HCT116 (cell line): ENCODE results near the gene TCF12. TPM values are rescaled to one million over a fixed set of nuclear protein-coding genes. Genes with fewer than 3 reads are reported as not detected.

ENCODE experiments used
- ATAC-seq: fragments of 200-7000 bp; cut with Tn5 transposase; 2 replicates; pipeline ENCODE4 v1.9.1; 2020; ENCODE audit warnings: mild to moderate bottlenecking, moderate library complexity
- BruUV-seq: library from RNA; stranded (reverse); fragments of 400-500 nt; replicated peaks from 2 replicates; lab custom pipeline; 2021; lab: Mats Ljungman, UMichigan
- CTCF ChIA-PET: fragments of 300-600 bp; sonication (Branson Sonifier 250); formaldehyde crosslinking; loops from one replicate; lab custom pipeline; 2021; ENCODE audit warnings: antibody characterized with exemption; lab: Charles Lee
- POLR2A ChIA-PET: fragments of 300-600, 350-600 bp; sonication (Branson Sonifier 250); formaldehyde crosslinking; loops from one replicate; lab custom pipeline; 2021; ENCODE audit warnings: antibody characterized with exemption; lab: Charles Lee
- RAD21 ChIA-PET, 2 experiments: fragments of 300-600 bp; sonication (Branson Sonifier 250); formaldehyde crosslinking; loops; one replicate each; lab custom pipeline; 2023; ENCODE audit warnings: low total read pairs in 2 of 2; ENCODE audit not compliant: uncharacterized antibody in 2 of 2, unreplicated experiment in 2 of 2, low non-redundant PET in 1 of 2; lab: Charles Lee
- DNase-seq: peaks from one replicate; pipeline ENCODE4 v3.0.0-alpha.2; 2010; ENCODE audit warnings: low read depth, low spot score
- H2AFZ ChIP-seq: fragments of 200-600 bp; shearing (Covaris generic), sonication (generic); 2 replicates; pipeline ENCODE4 v1.6.1; 2017; ENCODE audit warnings: low read depth, mixed run types, mixed read lengths, antibody characterized with exemption, low read length; ENCODE audit not compliant: poor library complexity, severe bottlenecking
- H3K27ac ChIP-seq: 2 replicates; pipeline ENCODE4 v1.5.1; 2012; ENCODE audit warnings: low read depth, low read length
- H3K27me3 ChIP-seq: fragments of 200-600 bp; sonication (generic); 2 replicates; pipeline ENCODE4 v1.6.1; 2016; ENCODE audit warnings: mixed run types, low read length, mixed read lengths; ENCODE audit not compliant: insufficient read depth
- H3K36me3 ChIP-seq, 2 experiments: fragments of 200-500 bp in 1 of 2; fragments of 200-600 bp in 1 of 2; sonication (Bioruptor generic) in 1 of 2; sonication (generic) in 1 of 2; 2 replicates each; pipeline versions ENCODE4 v1.5.1 to v1.6.1; 2014 to 2016; ENCODE audit warnings: low read length in 2 of 2, inconsistent platforms in 1 of 2, mixed read lengths in 1 of 2, mixed run types in 1 of 2; ENCODE audit not compliant: insufficient read depth in 2 of 2, control insufficient read depth in 1 of 2
- H3K4me1 ChIP-seq, 2 experiments: fragments of 200-600 bp in 1 of 2; sonication (generic) in 1 of 2; 2 replicates each; pipeline versions ENCODE4 v1.5.1 to v1.6.1; 2012 to 2017; ENCODE audit warnings: low read length in 2 of 2, inconsistent platforms in 1 of 2, mild to moderate bottlenecking in 1 of 2, mixed read lengths in 1 of 2, mixed run types in 1 of 2, moderate library complexity in 1 of 2; ENCODE audit not compliant: insufficient read depth in 2 of 2, control insufficient read depth in 1 of 2
- H3K4me2 ChIP-seq: fragments of 200-600 bp; sonication (generic); 2 replicates; pipeline ENCODE4 v1.6.1; 2017; ENCODE audit warnings: mixed run types, low read length, mixed read lengths
- H3K4me3 ChIP-seq, 2 experiments: fragments of 200-600 bp in 1 of 2; sonication (generic) in 1 of 2; replicated peaks in 1 of 2; 2 replicates each; pipeline ENCODE4 v1.5.1; 2011 to 2016; ENCODE audit warnings: low read length in 2 of 2, control low read depth in 1 of 2, low read depth in 1 of 2, mild to moderate bottlenecking in 1 of 2, mixed read lengths in 1 of 2, mixed run types in 1 of 2
- H3K79me2 ChIP-seq: fragments of 200-600 bp; sonication (generic); 2 replicates; pipeline ENCODE4 v1.6.1; 2017; ENCODE audit warnings: mild to moderate bottlenecking, mixed run types, low read length, moderate library complexity, mixed read lengths; ENCODE audit not compliant: insufficient read depth
- H3K9ac ChIP-seq: fragments of 200-600 bp; sonication (generic); 2 replicates; pipeline ENCODE4 v1.6.1; 2016; ENCODE audit warnings: low read length, mixed read lengths
- H3K9me2 ChIP-seq: fragments of 200-600 bp; sonication (generic), shearing (Covaris generic); 2 replicates; pipeline ENCODE4 v1.6.1; 2017; ENCODE audit warnings: mixed run types, mild to moderate bottlenecking, moderate library complexity; ENCODE audit not compliant: insufficient read depth
- H3K9me3 ChIP-seq, 2 experiments: fragments of 200-500 bp in 1 of 2; fragments of 200-600 bp in 1 of 2; sonication (Bioruptor generic) in 1 of 2; sonication (generic) in 1 of 2; 2 replicates each; pipeline ENCODE4 v1.6.1; 2014 to 2017; ENCODE audit warnings: low read length in 2 of 2, mixed read lengths in 2 of 2, inconsistent platforms in 1 of 2, low read depth in 1 of 2, mild to moderate bottlenecking in 1 of 2, mixed run types in 1 of 2, moderate library complexity in 1 of 2; ENCODE audit not compliant: control insufficient read depth in 1 of 2, insufficient read depth in 1 of 2
- H4K20me1 ChIP-seq: fragments of 200-600 bp; sonication (generic), shearing (Covaris generic); 2 replicates; pipeline ENCODE4 v1.6.1; 2017; ENCODE audit warnings: mixed run types, mild to moderate bottlenecking, moderate library complexity; ENCODE audit not compliant: insufficient read depth
- CEBPB ChIP-seq: IDR thresholded peaks from 2 replicates; pipeline ENCODE4 v1.6.1; 2012; ENCODE audit warnings: low read depth
- EZH2phosphoT487 ChIP-seq: fragments of 200-600 bp; IDR thresholded peaks from 2 replicates; pipeline ENCODE4 v1.6.1; 2018; ENCODE audit warnings: antibody characterized with exemption, borderline replicate concordance
- FOSL1 ChIP-seq: IDR thresholded peaks from 2 replicates; pipeline ENCODE4 v1.6.1; 2012; ENCODE audit warnings: low read depth
- JUND ChIP-seq: IDR thresholded peaks from 2 replicates; pipeline ENCODE4 v1.6.1; 2012
- MAX ChIP-seq: IDR thresholded peaks from 2 replicates; pipeline ENCODE4 v1.6.1; 2012
- POLR2AphosphoS5 ChIP-seq: IDR thresholded peaks from 2 replicates; pipeline ENCODE4 v1.6.1; 2011; ENCODE audit warnings: mild to moderate bottlenecking, low read depth, low read length, moderate library complexity
- SP1 ChIP-seq: IDR thresholded peaks from 2 replicates; pipeline ENCODE4 v1.6.1; 2012; ENCODE audit warnings: low read depth
- SRF ChIP-seq: IDR thresholded peaks from 2 replicates; pipeline ENCODE4 v1.6.1; 2012; ENCODE audit warnings: low read depth
- TCF7L2 ChIP-seq: IDR thresholded peaks from 2 replicates; pipeline ENCODE4 v1.7.0; 2011; ENCODE audit warnings: borderline replicate concordance, inconsistent platforms; ENCODE audit not compliant: insufficient read depth, insufficient read length; ENCODE audit errors: extremely low read depth
- YY1 ChIP-seq: IDR thresholded peaks from 2 replicates; pipeline ENCODE4 v1.6.1; 2011; ENCODE audit warnings: low read length, low read depth, moderate library complexity, mild to moderate bottlenecking; ENCODE audit not compliant: insufficient replicate concordance; ENCODE audit errors: extremely low read depth
- ZFX ChIP-seq: fragments of 450-650 bp; IDR thresholded peaks from 2 replicates; pipeline ENCODE4 v1.6.1; 2017
- intact Hi-C: fragments of 100-400 bp; cut with micrococcal nuclease; formaldehyde crosslinking; loops from 2 replicates; pipeline ENCODE4 v1.10.0; 2022
- total RNA-seq: library from RNA; stranded (reverse); gene quantifications from one replicate; pipeline ENCODE4 v1.2.1, GENCODE V29; 2021; ENCODE audit not compliant: unreplicated experiment
- TF ChIP-seq, protein P1 (sequence below), 3 experiments: fragments of 200-600 bp in 1 of 3; sonication (generic) in 1 of 3; IDR thresholded peaks in 2 of 3; conservative IDR thresholded peaks in 1 of 3; 2 replicates each; pipeline ENCODE4 v1.5.1; 2012 to 2017; ENCODE audit warnings: low read depth in 2 of 3, low read length in 2 of 3, antibody characterized with exemption in 1 of 3, borderline replicate concordance in 1 of 3, control low read depth in 1 of 3, mild to moderate bottlenecking in 1 of 3, mixed read lengths in 1 of 3, mixed run types in 1 of 3, moderate library complexity in 1 of 3; ENCODE audit not compliant: insufficient read depth in 1 of 3

The TCF12 gene
- total RNA-seq, 1 experiment from 2014 or later, result 71.6 TPM

DNA sequence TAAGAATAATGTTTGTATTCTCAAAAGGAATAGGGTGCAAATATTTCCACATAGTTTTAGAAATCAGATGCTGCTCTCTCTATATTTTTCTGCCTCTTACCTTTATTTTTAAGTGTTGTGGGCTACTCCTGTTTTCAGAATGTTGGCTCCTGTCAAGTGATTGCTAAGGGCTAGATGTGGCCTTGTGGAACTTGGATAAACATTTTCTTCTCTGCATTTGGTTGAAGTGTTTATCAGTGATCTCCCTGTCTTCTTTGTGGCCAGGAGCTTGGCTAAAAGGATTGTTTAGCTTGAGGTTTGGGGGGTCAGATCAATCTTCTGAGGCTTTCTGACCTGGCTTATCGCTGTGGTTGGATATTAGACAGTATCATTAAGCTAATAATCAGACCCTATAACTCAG is 112.6 kb downstream of the TCF12 start:
- H3K27ac ChIP-seq, result no peak overlapping the region
- H3K36me3 ChIP-seq, result no peaks in the 10 kb centered on the region
- ATAC-seq, result no peak
- peaks cover 72% of the 10 kb centered on the region for H3K79me2 ChIP-seq
- H3K9me2 ChIP-seq, result no peaks in the 10 kb centered on the region
- no peak overlapping the region for H3K9ac ChIP-seq
- no peaks in the 10 kb centered on the region for H3K4me1 ChIP-seq
- CTCF ChIA-PET, result no interaction called here
- no peak overlapping the region for H3K4me3 ChIP-seq
- intact Hi-C loops, result no loop called here
- BruUV-seq, result no TSS peak
- no peak overlapping the region for H2AFZ ChIP-seq
- no peak for DNase-seq
- no peaks in the 10 kb centered on the region for H3K9me3 ChIP-seq
- TF ChIP-seq TCF7L2 (no peak), CEBPB (no peak), FOSL1 (no peak), SRF (no peak), POLR2AphosphoS5 (no peak), EZH2phosphoT487 (no peak), MAX (no peak), SP1 (no peak), ZFX (no peak), JUND (no peak), YY1 (no peak)
- TF ChIP-seq, protein P1, sequence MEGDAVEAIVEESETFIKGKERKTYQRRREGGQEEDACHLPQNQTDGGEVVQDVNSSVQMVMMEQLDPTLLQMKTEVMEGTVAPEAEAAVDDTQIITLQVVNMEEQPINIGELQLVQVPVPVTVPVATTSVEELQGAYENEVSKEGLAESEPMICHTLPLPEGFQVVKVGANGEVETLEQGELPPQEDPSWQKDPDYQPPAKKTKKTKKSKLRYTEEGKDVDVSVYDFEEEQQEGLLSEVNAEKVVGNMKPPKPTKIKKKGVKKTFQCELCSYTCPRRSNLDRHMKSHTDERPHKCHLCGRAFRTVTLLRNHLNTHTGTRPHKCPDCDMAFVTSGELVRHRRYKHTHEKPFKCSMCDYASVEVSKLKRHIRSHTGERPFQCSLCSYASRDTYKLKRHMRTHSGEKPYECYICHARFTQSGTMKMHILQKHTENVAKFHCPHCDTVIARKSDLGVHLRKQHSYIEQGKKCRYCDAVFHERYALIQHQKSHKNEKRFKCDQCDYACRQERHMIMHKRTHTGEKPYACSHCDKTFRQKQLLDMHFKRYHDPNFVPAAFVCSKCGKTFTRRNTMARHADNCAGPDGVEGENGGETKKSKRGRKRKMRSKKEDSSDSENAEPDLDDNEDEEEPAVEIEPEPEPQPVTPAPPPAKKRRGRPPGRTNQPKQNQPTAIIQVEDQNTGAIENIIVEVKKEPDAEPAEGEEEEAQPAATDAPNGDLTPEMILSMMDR (IDR thresholded peaks at IDR 0.05 in 2 of 3, conservative IDR thresholded peaks at IDR 0.05 in 1 of 3; ENCODE audit: borderline replicate concordance in 1 of 3, insufficient read depth in 1 of 3, low read depth in 2 of 3, low read length in 2 of 3), result no peak
- RAD21 ChIA-PET, result no interaction called here
- no peaks in the 10 kb centered on the region for H3K27me3 ChIP-seq
- H3K4me2 ChIP-seq, result no peak overlapping the region
- POLR2A ChIA-PET, result no interaction called here
- H4K20me1 ChIP-seq, result no peaks in the 10 kb centered on the region; the same call in 1 of the 2 replicates
